Nephron (organoid): ENCODE data around the gene KCNQ1.

Experiments
- H3K27ac Mint-ChIP-seq, 3 experiments: 2 replicates each; pipeline ENCODE4 v1.8.0; 2020; ENCODE audit warnings: mixed read lengths in 3 of 3, mild to moderate bottlenecking in 2 of 3, moderate library complexity in 1 of 3
- H3K27me3 Mint-ChIP-seq: 2 replicates; pipeline ENCODE4 v1.8.0; 2021; ENCODE audit warnings: low read depth, mild to moderate bottlenecking, moderate library complexity, mixed read lengths
- H3K36me3 Mint-ChIP-seq: 2 replicates; pipeline ENCODE4 v1.8.0; 2020; ENCODE audit warnings: low read depth, mixed read lengths
- H3K4me1 Mint-ChIP-seq: 2 replicates; pipeline ENCODE4 v1.8.0; 2020; ENCODE audit warnings: mixed read lengths
- H3K4me3 Mint-ChIP-seq, 3 experiments: 2 replicates each; pipeline ENCODE4 v1.8.0; 2020; ENCODE audit warnings: mild to moderate bottlenecking in 3 of 3, mixed read lengths in 3 of 3, moderate library complexity in 2 of 3
- H3K9me3 Mint-ChIP-seq: 2 replicates; pipeline ENCODE4 v1.8.0; 2020; ENCODE audit warnings: mixed read lengths
- TF ChIP-seq, protein P1 (sequence below), 3 experiments: fragments of 200-600 bp; sonication (generic); IDR thresholded peaks; one replicate each; pipeline ENCODE4 v1.5.0; 2021; ENCODE audit warnings: antibody characterized with exemption in 3 of 3; ENCODE audit not compliant: unreplicated experiment in 3 of 3

KCNQ1 gene

DNA sequence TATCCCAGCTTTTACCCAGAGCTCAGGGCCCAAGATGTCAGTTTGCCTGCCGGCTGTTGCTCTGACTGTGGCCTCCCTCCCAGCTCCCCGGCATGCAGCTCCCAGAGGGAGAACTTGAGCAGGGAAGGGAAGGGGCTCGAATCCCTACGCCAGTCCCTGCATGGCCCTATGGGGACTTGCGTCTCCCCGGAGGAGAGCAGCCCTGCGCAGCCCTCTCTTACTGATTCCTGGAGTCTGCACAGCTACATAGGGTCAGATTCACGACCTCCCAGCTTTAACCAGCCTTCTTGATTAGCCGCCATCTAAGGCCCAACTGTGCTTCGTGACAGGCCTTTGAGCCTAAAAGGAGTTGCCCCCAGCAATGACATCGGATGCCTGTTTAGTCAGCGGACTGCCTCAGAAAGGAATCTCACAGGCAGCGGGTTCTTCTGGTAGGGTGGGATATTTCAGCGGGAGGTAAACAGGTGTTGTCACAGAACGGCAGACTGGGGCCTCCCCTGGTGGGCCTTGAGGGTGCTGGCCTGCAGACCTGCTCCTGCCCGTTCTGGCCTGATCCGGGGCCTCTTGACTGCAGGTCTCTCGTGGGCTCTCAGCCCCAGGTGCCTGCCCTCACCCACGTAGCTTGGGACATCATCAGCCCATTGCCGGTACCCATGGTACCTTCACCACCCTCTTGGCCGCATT lies 298.8 kb downstream of the KCNQ1 start:
- Mint-ChIP-seq H3K36me3 (no peaks in the 10 kb centered on the region), H3K27me3 (peaks cover 6% of the 10 kb centered on the region), H3K9me3 (no peaks in the 10 kb centered on the region), H3K4me1 (peaks cover 49% of the 10 kb centered on the region), H3K4me3 (no peak overlapping the region), H3K27ac (peak overlapping the region in 1 of 3 experiments; percentile 85)
- TF ChIP-seq, protein P1, sequence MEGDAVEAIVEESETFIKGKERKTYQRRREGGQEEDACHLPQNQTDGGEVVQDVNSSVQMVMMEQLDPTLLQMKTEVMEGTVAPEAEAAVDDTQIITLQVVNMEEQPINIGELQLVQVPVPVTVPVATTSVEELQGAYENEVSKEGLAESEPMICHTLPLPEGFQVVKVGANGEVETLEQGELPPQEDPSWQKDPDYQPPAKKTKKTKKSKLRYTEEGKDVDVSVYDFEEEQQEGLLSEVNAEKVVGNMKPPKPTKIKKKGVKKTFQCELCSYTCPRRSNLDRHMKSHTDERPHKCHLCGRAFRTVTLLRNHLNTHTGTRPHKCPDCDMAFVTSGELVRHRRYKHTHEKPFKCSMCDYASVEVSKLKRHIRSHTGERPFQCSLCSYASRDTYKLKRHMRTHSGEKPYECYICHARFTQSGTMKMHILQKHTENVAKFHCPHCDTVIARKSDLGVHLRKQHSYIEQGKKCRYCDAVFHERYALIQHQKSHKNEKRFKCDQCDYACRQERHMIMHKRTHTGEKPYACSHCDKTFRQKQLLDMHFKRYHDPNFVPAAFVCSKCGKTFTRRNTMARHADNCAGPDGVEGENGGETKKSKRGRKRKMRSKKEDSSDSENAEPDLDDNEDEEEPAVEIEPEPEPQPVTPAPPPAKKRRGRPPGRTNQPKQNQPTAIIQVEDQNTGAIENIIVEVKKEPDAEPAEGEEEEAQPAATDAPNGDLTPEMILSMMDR (IDR thresholded peaks at IDR 0.05; ENCODE audit: unreplicated experiment in 3 of 3), result no peak

DNA sequence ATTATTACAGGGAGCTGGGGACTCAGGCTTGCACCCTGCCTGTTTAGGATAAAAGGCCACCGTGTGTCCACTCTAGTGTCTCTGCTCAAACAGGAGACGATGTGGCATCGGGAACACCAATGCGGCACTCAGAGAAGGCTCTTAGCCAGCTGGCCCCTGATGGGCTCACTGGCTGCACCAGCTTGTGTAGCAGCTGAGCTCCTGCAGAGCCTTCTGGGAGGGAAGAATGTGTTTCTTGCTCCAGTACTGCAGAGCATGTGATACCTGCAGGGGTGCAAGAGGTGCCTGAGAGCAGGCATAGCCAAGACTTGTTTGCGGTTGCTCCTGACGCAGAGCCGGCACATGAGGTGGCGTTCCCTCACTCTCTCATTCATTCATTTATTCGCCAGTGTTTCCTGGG lies 299.4 kb downstream of the KCNQ1 start:
- Mint-ChIP-seq H3K27me3 (peaks cover 6% of the 10 kb centered on the region), H3K4me1 (peaks cover 54% of the 10 kb centered on the region), H3K9me3 (no peaks in the 10 kb centered on the region), H3K4me3 (no peak overlapping the region), H3K27ac (peak overlapping the region in 1 of 3 experiments; percentile 85), H3K36me3 (no peaks in the 10 kb centered on the region)
- TF ChIP-seq, protein P1 (IDR thresholded peaks at IDR 0.05; ENCODE audit: unreplicated experiment in 3 of 3), result no peak

DNA sequence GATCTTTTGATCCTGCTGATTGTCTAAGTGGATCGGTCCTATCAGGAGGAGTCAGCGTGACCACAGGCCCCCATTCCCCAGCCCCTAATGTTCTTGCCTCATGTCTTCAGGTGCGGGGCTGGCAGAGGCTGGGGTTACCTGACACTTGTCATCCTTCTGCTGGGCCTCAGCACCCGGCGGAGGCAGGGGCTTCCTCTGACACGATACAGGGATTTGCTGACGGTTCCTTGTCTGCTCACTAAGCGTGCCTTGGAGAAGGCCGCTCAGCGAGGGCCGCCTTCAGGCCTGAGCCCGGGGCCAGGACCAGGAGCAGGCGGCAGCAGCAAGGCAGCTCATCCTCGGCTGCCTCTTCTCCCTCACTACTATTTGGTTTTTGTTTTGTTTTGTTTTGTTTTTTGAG lies 300.7 kb downstream of the KCNQ1 start:
- Mint-ChIP-seq H3K36me3 (no peaks in the 10 kb centered on the region), H3K27ac (no peak overlapping the region), H3K27me3 (peaks cover 10% of the 10 kb centered on the region), H3K4me1 (peaks cover 57% of the 10 kb centered on the region), H3K4me3 (no peak overlapping the region), H3K9me3 (no peaks in the 10 kb centered on the region)
- TF ChIP-seq, protein P1 (IDR thresholded peaks at IDR 0.05; ENCODE audit: unreplicated experiment in 3 of 3), result no peak

DNA sequence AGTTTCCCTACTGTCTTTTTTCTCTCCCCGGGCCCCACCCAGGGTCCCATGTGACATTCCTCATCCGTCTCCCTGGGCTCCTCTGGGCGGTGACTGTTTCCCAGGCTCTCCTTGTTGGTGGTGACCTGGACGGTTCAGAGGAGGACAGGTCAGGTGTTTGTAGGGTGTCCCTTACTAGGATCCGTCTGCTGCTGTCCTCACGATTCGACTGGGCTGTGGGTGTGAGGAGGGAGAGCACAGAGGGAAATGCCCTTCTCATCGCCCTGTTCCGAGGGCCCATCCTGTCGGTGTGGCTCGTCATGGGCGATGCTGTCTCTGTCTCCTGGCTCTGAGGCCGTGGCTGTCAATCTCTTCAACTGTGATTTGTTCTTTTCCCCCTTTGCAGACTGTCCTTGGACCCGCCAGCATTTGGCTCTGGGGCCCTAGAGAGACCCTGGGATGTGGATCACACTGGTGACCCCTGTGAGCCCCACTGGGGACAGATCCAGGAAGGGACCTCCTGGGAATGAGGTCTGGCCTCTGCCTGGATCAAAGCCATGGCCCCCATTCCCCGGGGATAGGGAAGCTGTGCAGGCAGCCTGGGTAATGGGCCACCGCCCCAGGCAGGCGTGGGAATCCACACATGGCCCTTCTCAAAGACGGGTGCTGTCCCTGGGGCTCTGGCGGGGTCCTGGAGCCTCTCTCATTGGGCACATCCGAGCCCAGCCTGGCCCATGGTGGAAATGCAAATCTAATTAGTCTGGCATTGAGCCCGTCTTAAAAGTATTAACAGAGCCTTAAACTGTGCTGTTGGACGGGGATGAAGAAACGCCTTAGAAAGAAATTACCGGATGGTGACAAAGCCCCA lies 301.8 kb downstream of the KCNQ1 start:
- Mint-ChIP-seq H3K36me3 (no peaks in the 10 kb centered on the region), H3K4me1 (peaks cover 55% of the 10 kb centered on the region), H3K9me3 (no peaks in the 10 kb centered on the region), H3K27ac (no peak overlapping the region), H3K27me3 (peaks cover 14% of the 10 kb centered on the region), H3K4me3 (no peak overlapping the region)
- TF ChIP-seq, protein P1 (IDR thresholded peaks at IDR 0.05; ENCODE audit: unreplicated experiment in 3 of 3), result no peak

DNA sequence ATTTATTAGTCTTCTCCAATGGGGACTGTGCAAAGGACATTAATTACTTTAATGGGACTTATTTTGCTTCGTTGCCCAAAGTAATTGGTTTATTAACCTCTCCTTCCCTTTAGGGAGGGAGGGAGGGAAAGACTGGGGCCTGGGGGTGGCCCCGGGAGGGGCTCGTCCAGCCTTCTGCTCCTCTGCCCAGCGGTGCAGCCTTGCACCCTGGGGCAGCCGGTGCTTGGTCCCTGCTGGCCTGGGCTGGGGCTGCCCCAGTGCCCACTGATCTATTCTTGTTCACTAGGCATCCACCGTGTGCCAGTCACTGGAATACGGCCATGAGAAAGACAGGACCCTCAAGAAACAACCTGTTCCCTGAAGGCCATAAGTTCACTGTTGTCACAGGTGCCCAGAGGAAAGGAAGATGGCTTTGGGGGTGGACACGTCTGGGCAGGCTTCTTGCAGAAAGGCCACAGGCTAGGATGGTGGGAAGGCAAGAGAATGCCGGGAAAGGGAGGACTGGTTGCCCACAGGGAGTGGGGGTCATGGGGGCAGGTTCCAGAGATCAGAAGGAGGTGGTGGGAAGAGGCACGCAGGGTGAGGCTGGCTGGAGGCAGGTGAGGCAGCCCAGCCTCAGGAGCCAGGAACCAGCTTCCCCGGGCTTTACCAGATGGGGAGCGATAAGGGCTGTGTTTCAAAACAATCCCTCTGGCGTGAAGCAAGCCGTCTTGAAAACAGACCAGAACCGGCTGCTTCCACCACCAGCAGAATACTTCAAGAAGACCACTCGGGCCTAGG lies 302.6 kb downstream of the KCNQ1 start:
- TF ChIP-seq, protein P1 (IDR thresholded peaks at IDR 0.05; ENCODE audit: unreplicated experiment in 3 of 3), result no peak
- H3K27ac Mint-ChIP-seq, result peak overlapping the region in 1 of 3 experiments; percentile 46
- H3K27me3 Mint-ChIP-seq, result peaks cover 14% of the 10 kb centered on the region
- H3K4me3 Mint-ChIP-seq, result no peak overlapping the region
- H3K36me3 Mint-ChIP-seq, result no peaks in the 10 kb centered on the region
- no peaks in the 10 kb centered on the region for H3K9me3 Mint-ChIP-seq
- H3K4me1 Mint-ChIP-seq, result peaks cover 54% of the 10 kb centered on the region
